ENCODE results near the gene NXPE4. TPM values are rescaled to one million over a fixed set of nuclear protein-coding genes. Genes with fewer than 3 reads are reported as not detected.

NXPE4 gene
- total and polyA plus RNA-seq, 9 of the 15 experiments (the other 6 are each of a cell fraction or from before 2014, with no cell fraction given) = not detected

DNA sequence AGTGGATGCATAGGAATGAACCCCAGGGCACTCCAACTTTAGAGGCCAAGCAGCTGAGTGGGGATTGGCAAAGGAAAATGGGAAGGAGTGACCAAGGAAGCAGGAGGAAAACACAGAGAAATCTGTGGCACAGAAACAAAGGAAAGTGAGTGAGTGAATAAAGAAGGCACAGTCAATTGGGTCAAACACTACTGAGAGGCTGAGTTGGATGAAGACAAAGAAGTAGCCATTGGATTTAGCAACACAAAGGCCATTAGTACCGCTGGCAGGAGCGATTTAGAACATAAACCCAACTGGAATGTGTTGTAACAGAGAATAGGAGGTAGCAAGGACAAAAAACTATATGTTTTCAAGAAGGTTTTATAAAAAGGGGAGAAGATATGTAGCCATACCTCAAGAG, 29.3 kb downstream of the NXPE4 start:
- POLR2A ChIA-PET = no interaction called here
- in situ Hi-C loops (cut with MboI) = no loop called here
- TF ChIP-seq MAZ (CRISPR knock-in tag; conservative IDR thresholded peaks at IDR 0.05 in 1 of 2, IDR thresholded peaks at IDR 0.05 in 1 of 2) (no peak), ZNF76 (CRISPR knock-in tag; IDR thresholded peaks at IDR 0.05; ENCODE audit: borderline replicate concordance) (no peak), RAD21 (CRISPR knock-in tag; conservative IDR thresholded peaks at IDR 0.05 in 1 of 2, IDR thresholded peaks at IDR 0.05 in 1 of 2) (no peak), SMC3 (conservative IDR thresholded peaks at IDR 0.05; ENCODE audit: insufficient read depth, low read depth, low read length) (no peak), MAFK (IDR thresholded peaks at IDR 0.05; ENCODE audit: low read length) (no peak), ZKSCAN8 (CRISPR knock-in tag; IDR thresholded peaks at IDR 0.05) (no peak), ILK (tag; IDR thresholded peaks at IDR 0.05; ENCODE audit: borderline replicate concordance, low read depth) (no peak), NCOA6 (IDR thresholded peaks at IDR 0.05) (no peak), CREM (IDR thresholded peaks at IDR 0.05; ENCODE audit: low read depth) (no peak), ZNF589 (CRISPR knock-in tag; IDR thresholded peaks at IDR 0.05; ENCODE audit: low read depth) (no peak), FOXK2 (conservative IDR thresholded peaks at IDR 0.05 in 1 of 2, IDR thresholded peaks at IDR 0.05 in 1 of 2; ENCODE audit: low read depth in 2 of 2) (no peak)
- TF ChIP-seq, protein P1, sequence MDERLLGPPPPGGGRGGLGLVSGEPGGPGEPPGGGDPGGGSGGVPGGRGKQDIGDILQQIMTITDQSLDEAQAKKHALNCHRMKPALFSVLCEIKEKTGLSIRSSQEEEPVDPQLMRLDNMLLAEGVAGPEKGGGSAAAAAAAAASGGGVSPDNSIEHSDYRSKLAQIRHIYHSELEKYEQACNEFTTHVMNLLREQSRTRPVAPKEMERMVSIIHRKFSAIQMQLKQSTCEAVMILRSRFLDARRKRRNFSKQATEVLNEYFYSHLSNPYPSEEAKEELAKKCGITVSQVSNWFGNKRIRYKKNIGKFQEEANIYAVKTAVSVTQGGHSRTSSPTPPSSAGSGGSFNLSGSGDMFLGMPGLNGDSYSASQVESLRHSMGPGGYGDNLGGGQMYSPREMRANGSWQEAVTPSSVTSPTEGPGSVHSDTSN (CRISPR knock-in tag; IDR thresholded peaks at IDR 0.05; ENCODE audit: low read depth) = no peak
- TF ChIP-seq, protein P1 (tag; conservative IDR thresholded peaks at IDR 0.05; ENCODE audit: low read depth) = no peak
- TF ChIP-seq, protein P2, sequence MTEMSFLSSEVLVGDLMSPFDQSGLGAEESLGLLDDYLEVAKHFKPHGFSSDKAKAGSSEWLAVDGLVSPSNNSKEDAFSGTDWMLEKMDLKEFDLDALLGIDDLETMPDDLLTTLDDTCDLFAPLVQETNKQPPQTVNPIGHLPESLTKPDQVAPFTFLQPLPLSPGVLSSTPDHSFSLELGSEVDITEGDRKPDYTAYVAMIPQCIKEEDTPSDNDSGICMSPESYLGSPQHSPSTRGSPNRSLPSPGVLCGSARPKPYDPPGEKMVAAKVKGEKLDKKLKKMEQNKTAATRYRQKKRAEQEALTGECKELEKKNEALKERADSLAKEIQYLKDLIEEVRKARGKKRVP (CRISPR knock-in tag; IDR thresholded peaks at IDR 0.05) = no peak
- TF ChIP-seq, protein P3, sequence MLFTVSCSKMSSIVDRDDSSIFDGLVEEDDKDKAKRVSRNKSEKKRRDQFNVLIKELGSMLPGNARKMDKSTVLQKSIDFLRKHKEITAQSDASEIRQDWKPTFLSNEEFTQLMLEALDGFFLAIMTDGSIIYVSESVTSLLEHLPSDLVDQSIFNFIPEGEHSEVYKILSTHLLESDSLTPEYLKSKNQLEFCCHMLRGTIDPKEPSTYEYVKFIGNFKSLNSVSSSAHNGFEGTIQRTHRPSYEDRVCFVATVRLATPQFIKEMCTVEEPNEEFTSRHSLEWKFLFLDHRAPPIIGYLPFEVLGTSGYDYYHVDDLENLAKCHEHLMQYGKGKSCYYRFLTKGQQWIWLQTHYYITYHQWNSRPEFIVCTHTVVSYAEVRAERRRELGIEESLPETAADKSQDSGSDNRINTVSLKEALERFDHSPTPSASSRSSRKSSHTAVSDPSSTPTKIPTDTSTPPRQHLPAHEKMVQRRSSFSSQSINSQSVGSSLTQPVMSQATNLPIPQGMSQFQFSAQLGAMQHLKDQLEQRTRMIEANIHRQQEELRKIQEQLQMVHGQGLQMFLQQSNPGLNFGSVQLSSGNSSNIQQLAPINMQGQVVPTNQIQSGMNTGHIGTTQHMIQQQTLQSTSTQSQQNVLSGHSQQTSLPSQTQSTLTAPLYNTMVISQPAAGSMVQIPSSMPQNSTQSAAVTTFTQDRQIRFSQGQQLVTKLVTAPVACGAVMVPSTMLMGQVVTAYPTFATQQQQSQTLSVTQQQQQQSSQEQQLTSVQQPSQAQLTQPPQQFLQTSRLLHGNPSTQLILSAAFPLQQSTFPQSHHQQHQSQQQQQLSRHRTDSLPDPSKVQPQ (CRISPR knock-in tag; IDR thresholded peaks at IDR 0.05; ENCODE audit: borderline replicate concordance) = no peak
- TF ChIP-seq, protein P4, sequence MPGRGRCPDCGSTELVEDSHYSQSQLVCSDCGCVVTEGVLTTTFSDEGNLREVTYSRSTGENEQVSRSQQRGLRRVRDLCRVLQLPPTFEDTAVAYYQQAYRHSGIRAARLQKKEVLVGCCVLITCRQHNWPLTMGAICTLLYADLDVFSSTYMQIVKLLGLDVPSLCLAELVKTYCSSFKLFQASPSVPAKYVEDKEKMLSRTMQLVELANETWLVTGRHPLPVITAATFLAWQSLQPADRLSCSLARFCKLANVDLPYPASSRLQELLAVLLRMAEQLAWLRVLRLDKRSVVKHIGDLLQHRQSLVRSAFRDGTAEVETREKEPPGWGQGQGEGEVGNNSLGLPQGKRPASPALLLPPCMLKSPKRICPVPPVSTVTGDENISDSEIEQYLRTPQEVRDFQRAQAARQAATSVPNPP (IDR thresholded peaks at IDR 0.05; ENCODE audit: borderline replicate concordance, insufficient read depth, insufficient read length) = no peak

More for the DNA sequence above, 29.3 kb downstream of the NXPE4 start:
- Histone ChIP-seq H3K4me3 (no peak overlapping the region), H3K9me3 (replicated peaks; ENCODE audit: control insufficient read depth, insufficient read depth, low read depth, low read length) (no peaks in the 10 kb centered on the region), H4K20me1 (replicated peaks; ENCODE audit: control insufficient read depth, insufficient read depth, low read length) (no peaks in the 10 kb centered on the region), H2AFZ (ENCODE audit: low read depth, low read length) (no peak overlapping the region), H3K4me2 (ENCODE audit: insufficient read depth, low read length) (no peak overlapping the region), H3K9ac (ENCODE audit: insufficient read depth in 1 of 2, low read depth in 2 of 2, low read length in 2 of 2) (no peak overlapping the region), H3K27ac (ENCODE audit: extremely low read depth, low read depth, low read length) (no peak overlapping the region), H3K79me2 (ENCODE audit: control insufficient read depth, insufficient read depth, low read length) (no peaks in the 10 kb centered on the region), H3K9me1 (ENCODE audit: control insufficient read depth, insufficient read depth, low read length) (no peaks in the 10 kb centered on the region), H3K4me1 (replicated peaks in 1 of 2; ENCODE audit: control insufficient read depth in 2 of 2, insufficient read depth in 2 of 2, low read length in 2 of 2) (no peaks in the 10 kb centered on the region), H3K27me3 (ENCODE audit: control insufficient read depth in 2 of 2, insufficient read depth in 2 of 2, low read length in 2 of 2) (no peaks in the 10 kb centered on the region), H3K36me3 (ENCODE audit: control insufficient read depth, insufficient read depth, low read length) (no peaks in the 10 kb centered on the region)
- DNase-seq (ENCODE audit: extremely low read depth in 1 of 4, low spot score in 3 of 4) (no peak), FAIRE-seq (no peak), ATAC-seq (no peak)
- intact Hi-C loops (cut with micrococcal nuclease) = no loop called here
- CTCF ChIA-PET (ENCODE audit: low intra/inter-chr PET ratio) = no interaction called here
- no TSS peak for BruUV-seq (replicated peaks)
- WGBS (ENCODE audit: insufficient coverage, low coverage, missing lambda C conversion rate) = 0% methylated on average over 2 of the region's 2 CpGs

Measured in K562 (cell line).